ENCODE results near the gene CEP192.
"Not testable (repeated sequence)": the region's sequence is repeated elsewhere in the genome, so short reads cannot be mapped to it uniquely, and the experiment has no call there.

The CEP192 gene

DNA sequence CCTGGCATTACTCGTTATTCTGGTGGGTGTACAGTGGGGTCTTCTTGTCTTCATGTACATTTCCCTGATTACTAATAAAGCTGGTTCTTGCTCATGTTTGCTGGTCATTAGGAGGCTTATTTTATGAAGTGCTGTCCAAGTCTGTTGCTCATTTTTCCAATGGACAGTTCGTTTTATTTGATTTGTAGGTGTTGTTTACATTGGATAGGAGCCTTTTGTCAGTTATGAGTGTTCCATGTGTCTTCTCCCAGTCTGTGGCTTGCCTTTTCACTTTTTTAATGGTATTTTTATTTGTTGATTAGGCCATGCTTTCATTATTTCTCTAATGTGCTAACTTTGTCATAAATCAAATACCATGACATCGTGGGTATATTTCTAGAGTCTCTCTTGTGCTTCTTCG, 51.9 kb downstream of the CEP192 start:
- H3K9me3 ChIP-seq (ENCODE audit: insufficient read depth, low read depth, low read length): no peaks in the 10 kb centered on the region
- H3K4me3 ChIP-seq (ENCODE audit: low read length): no peak overlapping the region
- H3K4me1 ChIP-seq (ENCODE audit: insufficient read depth, low read length): no peaks in the 10 kb centered on the region
- no peaks in the 10 kb centered on the region for H3K27me3 ChIP-seq (ENCODE audit: insufficient read depth, low read length)
- H3K27ac ChIP-seq (ENCODE audit: low read length): no peak overlapping the region
- peaks cover 47% of the 10 kb centered on the region for H3K36me3 ChIP-seq (ENCODE audit: insufficient read depth, low read depth, low read length)
- no peak overlapping the region for H3K9ac ChIP-seq (ENCODE audit: low read depth, low read length)

DNA sequence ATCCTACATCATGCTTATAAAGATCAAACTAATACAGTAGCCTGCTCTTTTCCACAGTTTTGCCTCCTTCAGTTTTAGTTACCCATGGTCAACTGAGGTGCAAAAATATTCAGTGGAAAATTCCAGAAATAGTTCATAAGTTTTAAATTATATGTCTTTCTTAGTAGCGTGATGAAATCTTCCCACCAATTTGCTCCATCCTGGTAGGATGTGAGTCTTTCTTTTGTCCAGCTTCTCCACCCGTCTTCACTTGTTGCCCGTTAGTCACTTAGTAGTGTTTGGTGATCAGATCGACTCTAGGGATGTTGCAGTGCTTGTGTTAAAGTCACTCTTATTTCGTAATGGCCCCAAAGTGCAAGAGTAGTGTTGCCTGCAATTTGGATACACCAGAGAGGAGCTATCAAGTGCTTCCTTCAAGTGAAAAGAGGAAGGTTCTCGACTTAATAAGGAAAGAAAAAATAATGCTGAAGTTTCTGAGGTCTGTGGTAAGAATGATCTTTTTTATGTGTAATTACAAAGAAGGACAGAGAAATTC, 57.0 kb downstream of the CEP192 start:
- H3K27ac ChIP-seq (ENCODE audit: low read length): no peak overlapping the region
- no peaks in the 10 kb centered on the region for H3K4me1 ChIP-seq (ENCODE audit: insufficient read depth, low read length)
- H3K9me3 ChIP-seq (ENCODE audit: insufficient read depth, low read depth, low read length): no peaks in the 10 kb centered on the region
- peaks cover 66% of the 10 kb centered on the region for H3K36me3 ChIP-seq (ENCODE audit: insufficient read depth, low read depth, low read length)
- H3K27me3 ChIP-seq (ENCODE audit: insufficient read depth, low read length): no peaks in the 10 kb centered on the region
- no peak overlapping the region for H3K9ac ChIP-seq (ENCODE audit: low read depth, low read length)
- H3K4me3 ChIP-seq (ENCODE audit: low read length): no peak overlapping the region

DNA sequence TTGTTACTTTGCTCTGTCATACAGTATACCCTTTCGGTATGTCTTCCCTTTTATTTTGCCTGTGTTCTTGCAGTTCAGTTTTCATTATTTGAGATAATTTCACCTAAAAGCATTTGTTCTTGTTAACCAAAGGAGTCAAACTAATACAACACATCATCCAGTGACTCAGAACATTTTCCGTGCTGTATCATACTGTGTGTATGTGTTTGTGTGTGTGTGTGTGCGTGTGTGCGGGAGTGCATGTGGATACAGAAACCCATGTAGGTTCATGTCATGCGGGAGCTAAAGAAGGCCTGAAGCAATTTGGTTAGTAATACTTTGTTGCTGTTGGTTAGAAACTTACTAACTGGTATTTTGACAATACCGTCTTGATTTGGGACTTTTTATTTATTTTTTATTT, 60.0 kb downstream of the CEP192 start:
- Histone ChIP-seq H3K27me3 (ENCODE audit: insufficient read depth, low read length) (no peaks in the 10 kb centered on the region), H3K27ac (ENCODE audit: low read length) (no peak overlapping the region), H3K4me3 (ENCODE audit: low read length) (no peak overlapping the region), H3K36me3 (ENCODE audit: insufficient read depth, low read depth, low read length) (peaks cover 83% of the 10 kb centered on the region), H3K9ac (ENCODE audit: low read depth, low read length) (no peak overlapping the region), H3K4me1 (ENCODE audit: insufficient read depth, low read length) (no peaks in the 10 kb centered on the region), H3K9me3 (ENCODE audit: insufficient read depth, low read depth, low read length) (no peaks in the 10 kb centered on the region)

DNA sequence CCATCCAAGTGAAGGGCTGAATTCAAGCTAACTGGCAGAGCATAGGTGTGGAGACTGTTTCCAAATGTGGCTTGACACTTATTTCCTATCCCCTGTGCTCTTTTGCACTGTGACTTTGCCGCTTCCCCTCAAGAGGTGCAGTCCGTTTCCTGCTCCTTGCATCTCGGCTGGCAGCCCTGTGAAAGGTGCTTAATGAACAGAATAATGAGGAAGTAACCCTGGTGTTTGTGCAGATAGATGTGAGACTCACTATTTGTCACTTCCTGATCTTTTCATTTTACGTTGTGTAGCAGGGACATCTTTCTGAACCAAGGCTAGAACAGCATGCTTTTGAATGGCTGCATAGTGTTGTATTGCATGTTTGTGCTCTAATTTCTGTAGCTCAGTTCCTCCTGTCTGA, 60.8 kb downstream of the CEP192 start:
- H3K4me1 ChIP-seq (ENCODE audit: insufficient read depth, low read length): no peaks in the 10 kb centered on the region
- H3K4me3 ChIP-seq (ENCODE audit: low read length): no peak overlapping the region
- H3K27ac ChIP-seq (ENCODE audit: low read length): no peak overlapping the region
- H3K36me3 ChIP-seq (ENCODE audit: insufficient read depth, low read depth, low read length): peaks cover 86% of the 10 kb centered on the region
- H3K27me3 ChIP-seq (ENCODE audit: insufficient read depth, low read length): no peaks in the 10 kb centered on the region
- no peaks in the 10 kb centered on the region for H3K9me3 ChIP-seq (ENCODE audit: insufficient read depth, low read depth, low read length)
- H3K9ac ChIP-seq (ENCODE audit: low read depth, low read length): no peak overlapping the region

- no peak overlapping the region for H3K27ac ChIP-seq (ENCODE audit: low read length)
- no peaks in the 10 kb centered on the region for H3K4me1 ChIP-seq (ENCODE audit: insufficient read depth, low read length)
- H3K9ac ChIP-seq (ENCODE audit: low read depth, low read length): no peak overlapping the region
- no peaks in the 10 kb centered on the region for H3K9me3 ChIP-seq (ENCODE audit: insufficient read depth, low read depth, low read length)
- H3K36me3 ChIP-seq (ENCODE audit: insufficient read depth, low read depth, low read length): peaks cover 86% of the 10 kb centered on the region
- H3K27me3 ChIP-seq (ENCODE audit: insufficient read depth, low read length): no peaks in the 10 kb centered on the region
- H3K4me3 ChIP-seq (ENCODE audit: low read length): no peak overlapping the region
Measured at GRCh38 chr18:13054336-13054735, 63.2 kb downstream of the CEP192 start.

- H3K9ac ChIP-seq (ENCODE audit: low read depth, low read length): no peak overlapping the region
- H3K27me3 ChIP-seq (ENCODE audit: insufficient read depth, low read length): no peaks in the 10 kb centered on the region
- H3K4me3 ChIP-seq (ENCODE audit: low read length): no peak overlapping the region
- H3K36me3 ChIP-seq (ENCODE audit: insufficient read depth, low read depth, low read length): peaks cover 69% of the 10 kb centered on the region
- H3K9me3 ChIP-seq (ENCODE audit: insufficient read depth, low read depth, low read length): no peaks in the 10 kb centered on the region
- H3K4me1 ChIP-seq (ENCODE audit: insufficient read depth, low read length): peaks cover 4% of the 10 kb centered on the region; the same call in 1 of the 2 replicates
- H3K27ac ChIP-seq (ENCODE audit: low read length): no peak overlapping the region
Measured at GRCh38 chr18:13061630-13062189, 70.5 kb downstream of the CEP192 start.

- no peak overlapping the region for H3K4me3 ChIP-seq (ENCODE audit: low read length)
- H3K9ac ChIP-seq (ENCODE audit: low read depth, low read length): no peak overlapping the region
- no peak overlapping the region for H3K27ac ChIP-seq (ENCODE audit: low read length)
- H3K36me3 ChIP-seq (ENCODE audit: insufficient read depth, low read depth, low read length): peaks cover 78% of the 10 kb centered on the region
- H3K4me1 ChIP-seq (ENCODE audit: insufficient read depth, low read length): peaks cover 4% of the 10 kb centered on the region; the same call in 1 of the 2 replicates
- no peaks in the 10 kb centered on the region for H3K9me3 ChIP-seq (ENCODE audit: insufficient read depth, low read depth, low read length)
- no peaks in the 10 kb centered on the region for H3K27me3 ChIP-seq (ENCODE audit: insufficient read depth, low read length)
Measured at GRCh38 chr18:13067124-13067523, 76.0 kb downstream of the CEP192 start.

- Histone ChIP-seq H3K9ac (ENCODE audit: low read depth, low read length) (no peak overlapping the region), H3K4me3 (ENCODE audit: low read length) (no peak overlapping the region), H3K36me3 (ENCODE audit: insufficient read depth, low read depth, low read length) (peaks cover 79% of the 10 kb centered on the region), H3K27ac (ENCODE audit: low read length) (no peak overlapping the region), H3K27me3 (ENCODE audit: insufficient read depth, low read length) (no peaks in the 10 kb centered on the region), H3K4me1 (ENCODE audit: insufficient read depth, low read length) (peaks cover 4% of the 10 kb centered on the region; the same call in 1 of the 2 replicates), H3K9me3 (ENCODE audit: insufficient read depth, low read depth, low read length) (no peaks in the 10 kb centered on the region)
Measured at GRCh38 chr18:13067966-13068365, 76.8 kb downstream of the CEP192 start.

GRCh38 chr18:13070460-13070859, 79.3 kb downstream of the CEP192 start:
- Histone ChIP-seq H3K4me1 (ENCODE audit: insufficient read depth, low read length) (peaks cover 4% of the 10 kb centered on the region; the same call in 1 of the 2 replicates), H3K27me3 (ENCODE audit: insufficient read depth, low read length) (no peaks in the 10 kb centered on the region), H3K27ac (ENCODE audit: low read length) (no peak overlapping the region), H3K9me3 (ENCODE audit: insufficient read depth, low read depth, low read length) (no peaks in the 10 kb centered on the region), H3K4me3 (ENCODE audit: low read length) (no peak overlapping the region), H3K36me3 (ENCODE audit: insufficient read depth, low read depth, low read length) (peaks cover 92% of the 10 kb centered on the region), H3K9ac (ENCODE audit: low read depth, low read length) (no peak overlapping the region)

DNA sequence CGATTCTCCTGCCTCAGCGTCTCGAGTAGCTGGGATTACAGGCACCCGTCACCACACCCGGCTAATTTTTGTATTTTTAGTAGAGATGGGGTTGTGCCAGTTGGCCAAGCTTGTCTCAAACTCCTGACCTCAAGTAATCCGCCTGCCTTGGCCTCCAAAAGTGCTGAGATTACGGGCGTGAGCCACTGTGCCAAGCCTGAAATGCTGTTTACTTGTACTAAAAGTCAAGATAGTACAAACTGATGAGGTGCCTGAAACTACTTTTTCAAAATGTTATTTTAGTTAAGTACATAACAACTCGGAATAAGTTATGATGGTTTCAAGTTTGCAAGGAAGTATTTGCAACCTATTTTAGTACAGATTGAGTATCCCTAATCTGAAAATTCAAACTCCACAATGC, 85.7 kb downstream of the CEP192 start:
- no peaks in the 10 kb centered on the region for H3K27me3 ChIP-seq (ENCODE audit: insufficient read depth, low read length)

GRCh38 chr18:13077473-13077872, 86.3 kb downstream of the CEP192 start:
- H3K4me1 ChIP-seq (ENCODE audit: insufficient read depth, low read length): no peaks in the 10 kb centered on the region
- no peak overlapping the region for H3K4me3 ChIP-seq (ENCODE audit: low read length)
- H3K36me3 ChIP-seq (ENCODE audit: insufficient read depth, low read depth, low read length): peaks cover 44% of the 10 kb centered on the region
- H3K27ac ChIP-seq (ENCODE audit: low read length): no peak overlapping the region
- H3K9me3 ChIP-seq (ENCODE audit: insufficient read depth, low read depth, low read length): no peaks in the 10 kb centered on the region
- H3K9ac ChIP-seq (ENCODE audit: low read depth, low read length): no peak overlapping the region
- H3K27me3 ChIP-seq (ENCODE audit: insufficient read depth, low read length): no peaks in the 10 kb centered on the region

More for the DNA sequence above, 85.7 kb downstream of the CEP192 start:
- Histone ChIP-seq H3K4me3 (ENCODE audit: low read length) (no peak overlapping the region), H3K9ac (ENCODE audit: low read depth, low read length) (no peak overlapping the region), H3K36me3 (ENCODE audit: insufficient read depth, low read depth, low read length) (peaks cover 50% of the 10 kb centered on the region), H3K9me3 (ENCODE audit: insufficient read depth, low read depth, low read length) (no peaks in the 10 kb centered on the region), H3K27ac (ENCODE audit: low read length) (no peak overlapping the region), H3K4me1 (ENCODE audit: insufficient read depth, low read length) (no peaks in the 10 kb centered on the region)

DNA sequence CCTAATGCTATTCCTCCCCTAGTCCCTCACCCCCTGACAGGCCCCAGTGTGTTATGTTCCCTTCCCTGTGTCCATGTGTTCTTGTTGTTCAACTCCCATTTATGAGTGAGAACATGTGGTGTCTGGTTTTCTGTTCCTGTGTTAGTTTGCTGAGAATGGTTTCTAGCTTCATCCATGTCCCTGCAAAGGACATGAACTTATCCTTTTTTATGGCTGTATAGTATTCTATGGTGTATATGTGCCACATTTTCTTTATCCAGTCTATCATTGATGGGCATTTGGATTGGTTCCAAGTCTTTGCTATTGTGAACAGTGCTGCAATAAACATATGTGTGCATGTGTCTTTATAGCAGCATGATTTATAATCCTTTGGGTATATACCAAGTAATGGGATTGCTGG, 86.9 kb downstream of the CEP192 start:
- not testable (repeated sequence) for H3K27me3 ChIP-seq (ENCODE audit: insufficient read depth, low read length); H3K4me3 ChIP-seq (ENCODE audit: low read length); H3K4me1 ChIP-seq (ENCODE audit: insufficient read depth, low read length); H3K9me3 ChIP-seq (ENCODE audit: insufficient read depth, low read depth, low read length); H3K27ac ChIP-seq (ENCODE audit: low read length); H3K9ac ChIP-seq (ENCODE audit: low read depth, low read length)
- H3K36me3 ChIP-seq (ENCODE audit: insufficient read depth, low read depth, low read length): peaks cover 38% of the 10 kb centered on the region
